Putamen (tissue), 1 donor: Measurements from ENCODE around the gene DENND1A.

Source experiments
- DNase-seq: peaks from one replicate; pipeline ENCODE4 v3.0.0-alpha.2; 2016; ENCODE audit warnings: low spot score

Gene DENND1A

GRCh38 chr9:123864251-123864650 lies 65.7 kb downstream of the DENND1A start:
- peak; percentile 22 for DNase-seq

- no peak for DNase-seq
Measured at GRCh38 chr9:123863164-123863855, 66.6 kb downstream of the DENND1A start.

DNA sequence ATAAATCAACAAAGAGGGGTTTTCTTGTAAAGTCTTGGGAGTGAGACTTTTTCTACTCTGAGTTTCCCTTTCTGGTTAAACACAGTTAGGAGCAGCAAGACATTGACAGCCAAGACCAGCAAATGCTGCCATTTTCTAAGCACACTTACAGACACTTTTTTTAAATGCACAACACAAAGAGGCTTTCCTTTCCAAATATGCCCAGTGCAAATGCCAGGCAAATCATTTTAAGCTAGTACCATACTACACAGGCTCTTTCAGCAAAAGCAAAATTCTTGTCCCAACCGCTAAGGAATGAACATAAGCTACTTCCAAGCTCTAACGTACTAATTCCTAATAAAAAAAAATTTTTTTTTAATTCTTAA lies 68.2 kb downstream of the DENND1A start:
- no peak for DNase-seq

GRCh38 chr9:123861086-123861755 lies 68.7 kb downstream of the DENND1A start:
- no peak for DNase-seq

- DNase-seq: no peak
Measured at GRCh38 chr9:123860603-123861002, 69.3 kb downstream of the DENND1A start.

DNA sequence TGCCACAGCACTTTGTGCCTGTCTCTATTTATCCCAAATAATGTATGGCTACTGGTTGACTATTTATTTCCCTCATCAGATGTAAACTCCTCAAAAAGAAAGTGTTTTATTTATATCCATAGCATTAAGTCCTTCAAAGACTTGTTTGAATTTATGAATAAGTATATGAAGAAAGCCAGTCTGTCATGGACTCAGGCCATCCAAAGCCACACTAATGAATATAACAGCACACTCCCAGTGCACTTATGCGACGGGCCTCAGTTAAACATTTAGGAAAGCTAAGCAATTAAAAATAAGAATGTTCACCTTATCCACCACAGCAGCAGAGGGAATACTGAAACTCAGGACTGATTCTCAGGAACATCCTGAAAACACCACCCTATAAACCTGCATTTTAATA lies 77.5 kb downstream of the DENND1A start:
- DNase-seq: no peak

- no peak for DNase-seq
Measured at GRCh38 chr9:123851851-123852250, 78.1 kb downstream of the DENND1A start.

- no peak for DNase-seq
Measured at GRCh38 chr9:123848447-123849085, 81.4 kb downstream of the DENND1A start.

DNA sequence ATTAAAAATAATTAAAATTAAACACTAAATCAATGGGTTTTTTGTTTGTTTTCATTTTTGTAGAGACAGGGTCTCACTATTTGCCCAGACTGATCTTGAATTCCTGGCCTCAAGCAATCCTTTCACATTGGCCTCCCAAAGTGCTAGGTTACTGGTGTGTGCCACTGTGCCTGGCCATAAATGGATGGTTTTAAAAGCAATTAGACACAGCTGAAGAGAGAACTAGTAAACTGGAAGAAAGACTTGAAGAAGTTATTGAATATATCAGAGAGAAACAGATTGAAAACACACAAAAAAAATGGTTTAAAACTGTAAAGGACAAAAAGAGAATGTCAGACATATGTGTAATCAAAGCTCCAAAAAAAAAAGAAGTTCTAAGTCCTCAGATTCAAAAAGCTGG lies 83.0 kb downstream of the DENND1A start:
- DNase-seq: no peak

DNA sequence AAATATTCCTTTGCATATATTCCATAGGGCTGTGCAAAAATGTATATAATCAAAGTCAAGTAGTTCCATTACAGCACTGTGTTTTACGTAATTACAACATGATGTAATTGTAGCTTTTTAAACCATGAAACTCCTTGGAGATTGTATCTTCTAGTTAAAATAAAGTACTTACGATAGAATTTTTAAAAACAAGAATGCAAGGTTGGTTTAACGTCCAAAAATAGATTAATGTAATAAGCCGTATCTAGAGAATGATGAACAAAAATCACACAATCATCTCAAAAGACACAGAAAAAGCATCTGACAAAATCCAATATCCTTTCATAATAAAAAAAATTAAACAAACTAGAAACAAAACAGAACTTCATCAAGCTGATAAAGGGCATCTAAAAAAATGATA lies 86.2 kb downstream of the DENND1A start:
- no peak for DNase-seq

DNA sequence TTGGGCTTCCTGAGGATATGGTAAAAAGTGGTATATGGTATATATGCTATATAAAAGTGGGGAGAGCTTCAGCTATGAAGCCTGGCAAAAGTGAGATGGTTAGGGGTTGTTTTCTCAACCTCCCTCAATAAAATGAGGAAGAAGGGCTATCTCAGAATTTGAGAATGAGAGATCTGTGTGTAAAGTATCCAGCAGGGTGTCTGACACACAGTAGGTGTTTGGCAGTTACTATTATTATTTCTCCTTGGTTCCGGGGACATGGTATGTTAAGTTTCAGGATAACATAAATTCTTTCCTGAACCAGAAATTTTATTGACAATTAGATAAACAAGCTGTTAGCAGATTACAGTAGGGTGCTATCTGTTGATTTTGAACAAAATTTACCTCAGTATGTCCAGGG lies 94.1 kb downstream of the DENND1A start:
- no peak for DNase-seq

GRCh38 chr9:123834889-123835562 lies 94.9 kb downstream of the DENND1A start:
- peak; percentile 13 for DNase-seq

DNA sequence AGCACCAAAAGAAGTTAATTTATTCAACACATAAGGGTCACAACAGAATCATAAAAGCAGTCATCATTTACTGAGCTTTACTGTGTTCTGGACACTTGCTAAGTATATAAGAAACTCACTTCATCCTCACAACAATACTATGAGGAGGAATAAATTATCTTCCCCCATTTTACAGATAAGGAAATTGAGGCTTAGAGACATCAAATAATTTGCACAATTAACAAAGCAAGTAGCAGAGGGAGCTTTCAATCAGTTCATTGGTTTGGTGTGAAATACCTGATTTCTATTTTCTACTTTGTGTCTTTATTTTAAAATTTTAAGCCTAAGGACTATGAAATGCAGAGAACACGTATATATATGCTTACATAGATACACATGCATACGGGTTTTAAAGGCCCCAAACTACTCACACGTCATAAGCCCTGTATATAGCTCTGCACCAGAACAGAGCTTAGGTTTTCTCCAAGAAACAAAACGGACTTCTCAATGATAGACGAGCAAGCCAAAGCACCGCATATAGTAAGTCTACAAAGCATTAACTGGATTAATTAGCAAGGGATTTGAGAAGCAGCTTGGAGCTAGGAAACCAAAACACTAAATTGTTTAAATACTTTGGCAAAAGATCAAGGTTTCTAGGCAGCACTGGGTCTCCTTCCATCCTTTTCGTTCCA lies 95.6 kb downstream of the DENND1A start:
- no peak for DNase-seq

DNA sequence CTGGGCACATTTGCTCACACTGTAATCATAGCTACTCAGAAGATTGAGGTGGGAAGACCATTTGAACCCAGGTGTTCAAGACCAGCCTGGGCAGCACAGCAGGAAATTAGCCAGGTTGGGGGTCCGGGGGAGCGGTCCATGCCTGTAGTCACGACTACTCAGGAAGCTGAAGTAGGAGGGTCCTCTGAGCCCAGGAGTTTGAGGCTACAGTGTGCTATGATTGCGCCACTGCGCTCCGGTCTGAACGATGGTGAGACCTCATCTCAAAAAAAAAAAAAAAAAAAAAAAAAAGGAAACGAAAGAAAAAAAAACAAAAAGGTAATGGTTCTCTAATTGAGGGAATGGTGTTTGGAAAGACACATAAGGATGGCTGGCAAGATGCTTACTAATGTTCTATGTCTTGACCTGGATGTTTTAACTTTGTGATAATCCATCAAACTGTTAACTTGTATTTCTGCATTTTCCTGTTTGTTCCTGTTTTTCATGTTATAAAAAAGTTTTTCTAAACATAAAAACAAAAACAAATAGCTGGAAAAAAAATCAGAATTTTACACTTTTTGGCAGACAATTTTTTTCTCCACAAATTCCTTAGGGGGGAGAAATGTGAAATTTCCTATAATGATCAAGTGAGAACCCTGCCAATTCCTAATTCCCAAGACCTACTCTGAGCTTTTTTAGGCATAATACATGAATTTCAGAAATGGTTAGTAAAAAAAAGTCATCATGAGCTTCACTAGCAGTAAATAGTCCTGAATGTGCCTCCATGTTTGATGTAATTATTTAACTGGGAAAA lies 96.9 kb downstream of the DENND1A start:
- DNase-seq: no peak

DNA sequence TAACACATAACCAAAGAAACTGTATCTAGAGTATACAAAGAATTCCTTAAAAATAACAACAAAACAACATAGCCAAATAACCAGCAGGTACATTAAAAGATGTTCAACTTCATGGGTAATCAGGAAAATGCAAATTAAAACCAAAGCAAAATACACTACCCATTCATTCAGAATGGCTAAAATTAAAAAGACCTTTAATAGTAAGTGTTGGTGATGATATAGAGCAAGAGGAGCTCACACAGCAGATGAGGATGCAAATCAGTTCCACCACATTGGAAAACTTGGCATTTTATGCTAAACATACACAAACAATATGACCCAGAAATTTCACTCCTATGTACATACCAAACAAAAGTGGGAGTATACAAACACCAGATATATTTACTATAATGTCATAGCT lies 97.8 kb downstream of the DENND1A start:
- no peak for DNase-seq

DNA sequence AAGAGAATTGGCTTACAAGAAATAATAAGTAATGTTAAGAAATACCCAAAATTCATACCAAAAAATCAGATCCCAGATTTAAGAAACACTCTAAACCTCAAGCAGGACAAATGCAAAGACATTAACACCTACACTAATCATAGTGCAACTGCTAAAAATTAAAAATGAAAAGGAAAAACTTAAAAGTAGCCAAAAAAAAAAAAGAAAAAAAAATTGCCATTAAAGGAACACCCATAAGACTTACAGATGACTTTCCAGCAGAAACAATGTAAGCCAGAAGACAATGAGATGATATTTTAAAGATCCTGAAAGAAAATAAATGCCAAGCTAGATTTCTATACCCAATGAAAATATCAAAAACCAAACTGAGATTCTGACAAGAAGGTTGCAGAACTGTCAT lies 101.5 kb downstream of the DENND1A start:
- no peak for DNase-seq

DNA sequence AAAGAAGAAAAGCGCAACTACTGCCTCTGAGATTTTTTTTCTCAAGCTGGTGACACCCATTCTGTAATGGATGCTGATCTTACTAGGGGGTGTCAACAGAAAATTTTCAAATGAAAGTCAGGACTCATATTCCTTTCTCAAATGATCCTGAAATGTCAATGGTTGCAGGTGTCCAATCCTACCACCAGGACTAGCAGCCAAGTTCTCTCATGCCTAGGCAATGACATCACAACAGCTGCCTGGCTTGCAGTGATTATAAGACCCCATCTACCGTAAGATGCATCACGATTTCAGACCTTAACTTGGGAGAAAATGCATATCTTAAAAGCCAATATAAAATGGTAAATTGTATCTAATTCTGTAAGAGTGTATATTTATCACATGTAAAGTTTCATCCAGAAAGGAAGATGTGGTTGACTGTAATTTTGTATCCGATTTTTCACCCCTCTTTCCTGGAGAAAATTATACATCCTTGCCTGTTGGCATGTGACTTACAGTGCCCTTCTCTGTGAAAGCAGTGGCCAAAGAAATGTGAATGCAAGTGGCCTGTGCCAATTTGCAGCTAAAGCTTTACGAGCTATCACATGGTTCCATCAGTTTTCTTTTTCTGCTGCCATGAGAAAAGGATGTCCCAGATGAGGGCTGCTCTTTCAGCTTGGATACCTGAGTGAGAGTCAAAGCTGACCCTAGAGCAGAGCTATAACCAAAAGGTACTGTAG lies 104.4 kb downstream of the DENND1A start:
- no peak for DNase-seq

DNA sequence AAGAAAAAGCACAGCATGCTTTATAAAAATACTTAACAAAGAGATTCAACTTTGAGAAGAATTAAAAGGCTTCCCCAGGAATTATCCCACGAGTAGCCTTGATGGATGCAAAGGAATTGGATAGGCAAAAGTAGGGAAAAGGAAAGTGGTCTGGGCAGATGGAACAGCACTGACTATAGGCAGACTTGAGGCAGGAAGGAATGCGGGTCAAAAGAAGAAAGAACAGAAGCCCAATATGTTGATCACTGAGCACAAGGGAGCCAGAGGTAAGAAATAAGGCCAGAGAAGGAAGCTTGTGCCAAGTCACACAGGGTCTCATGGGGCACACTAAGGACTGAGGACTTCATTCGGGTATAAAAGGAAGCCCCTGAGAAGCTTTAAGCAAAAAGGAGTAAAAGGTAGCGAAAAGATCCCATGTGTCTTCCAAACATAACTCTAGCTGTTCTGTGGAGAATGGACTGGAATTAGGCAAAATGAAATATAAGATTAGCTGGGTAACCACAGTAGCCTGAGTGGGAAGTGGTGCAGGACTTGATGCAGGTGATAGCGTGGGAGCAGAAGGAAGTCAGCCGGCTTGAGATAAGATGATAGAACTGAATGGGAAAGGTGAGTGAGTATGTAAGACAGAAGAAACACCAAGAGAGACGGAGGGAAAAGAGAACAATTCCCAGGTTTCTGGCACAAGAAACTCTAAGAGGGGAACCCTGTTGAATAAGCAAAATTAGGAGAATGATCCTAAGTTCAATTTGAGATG lies 106.6 kb downstream of the DENND1A start:
- no peak for DNase-seq

- no peak for DNase-seq
Measured at GRCh38 chr9:123821619-123822018, 108.3 kb downstream of the DENND1A start.

DNA sequence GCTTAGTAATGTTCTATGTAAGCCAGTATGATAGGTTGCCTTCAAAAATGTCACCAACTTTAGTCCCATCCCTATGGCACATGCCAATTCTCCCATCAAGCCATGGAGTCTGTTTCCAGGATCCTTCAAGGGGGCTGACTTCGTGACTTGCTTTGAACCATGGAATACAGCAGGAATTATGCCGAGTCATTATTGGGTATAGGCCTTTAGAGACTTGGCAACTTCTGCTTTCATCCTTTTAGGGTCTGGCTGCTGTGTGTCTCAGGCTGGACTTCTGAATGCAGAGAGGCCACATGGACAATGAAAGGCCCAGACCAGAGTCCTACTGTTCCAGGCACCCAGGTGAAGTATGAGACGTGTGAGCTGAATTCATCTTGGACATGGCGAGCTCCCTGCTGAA lies 109.8 kb downstream of the DENND1A start:
- no peak for DNase-seq
